Right cardiac atrium (tissue), 5 donors: ENCODE measurements around the gene GRIP1. TPM values are rescaled to one million over a fixed set of nuclear protein-coding genes. Genes with fewer than 3 reads are reported as not detected.

ENCODE experiments used
- ATAC-seq, 2 donors: fragments of 200-7000 bp; cut with Tn5 transposase; one replicate each; pipeline versions ENCODE4 v1.8.0 to v1.9.1; 2020; ENCODE audit warnings: moderate library complexity in 2 of 2, mild to moderate bottlenecking in 1 of 2
- DNase-seq, 3 donors: peaks; one replicate each; pipeline ENCODE4 v3.0.0-alpha.2; 2020
- H3K27ac ChIP-seq: one replicate; pipeline ENCODE4 v1.5.1; 2013; ENCODE audit warnings: mild to moderate bottlenecking, low read length, control low read depth, moderate library complexity
- H3K27me3 ChIP-seq: one replicate; pipeline ENCODE4 v1.6.1; 2013; ENCODE audit not compliant: control insufficient read depth, insufficient read depth
- H3K4me1 ChIP-seq: one replicate; pipeline ENCODE4 v1.6.1; 2013; ENCODE audit warnings: low read length; ENCODE audit not compliant: control insufficient read depth, insufficient read depth
- H3K4me3 ChIP-seq: one replicate; pipeline ENCODE4 v1.5.1; 2013; ENCODE audit warnings: low read length, control low read depth
- H3K9me3 ChIP-seq: one replicate; pipeline ENCODE4 v1.6.1; 2013; ENCODE audit warnings: low read length; ENCODE audit not compliant: control insufficient read depth
- WGBS: extraction: QIAGEN DNeasy Blood & Tissue Kit; methylation state at CpG from one replicate; pipeline ENCODE4 v1.1.7; 2013; 5-methylcytosine and 5-hydroxymethylcytosine counted together
- intact Hi-C, 4 donors: fragments of 100-400 bp; cut with DNase I; formaldehyde crosslinking; loops; one replicate each; pipeline versions ENCODE4 v1.11.0 to v1.14.0; 2022 to 2023
- polyA plus RNA-seq: library from polyadenylated mRNA; stranded (reverse); fragments of 200-250 nt; gene quantifications from one replicate; pipeline ENCODE4 v1.2.3, GENCODE V29; 2013
- total RNA-seq, 4 donors: library from RNA; stranded (reverse); fragmentation: NEBNext Ultra II Directional; extraction: Animal tissue kit (Norgen Biotek cat#: 25700); gene quantifications; one replicate each; pipeline ENCODE4 v1.2.1, GENCODE V29; 2021
- donor health status: healthy with polysubstance abuse.
- donor health status: DM: no; HTN: yes; CAD: no.
- donor health status: DM: no; HTN: no; CAD: no.
- donor health status: DM: no; HTN: yes; CAD: no; lungs with severe emphysema.
- donor health status: DM: yes; HTN: yes; CAD: no.

GRIP1 gene
- total and polyA plus RNA-seq, 5 donors, result 2.3 to 25.7 (median 14.9) TPM

- ATAC-seq, result no peak
- H3K4me3 ChIP-seq, result no peak overlapping the region
- no peaks in the 10 kb centered on the region for H3K9me3 ChIP-seq
- H3K27me3 ChIP-seq, result no peaks in the 10 kb centered on the region
- DNase-seq, result no peak
- WGBS, result 43% methylated on average over 3 of the region's 3 CpGs
- no peaks in the 10 kb centered on the region for H3K4me1 ChIP-seq
- intact Hi-C loops, result no loop called here
- no peak overlapping the region for H3K27ac ChIP-seq
Observed at GRCh38 chr12:66713984-66714383, 35.1 kb upstream of the GRIP1 start.

- peaks cover 2% of the 10 kb centered on the region for H3K4me1 ChIP-seq
- no peak overlapping the region for H3K4me3 ChIP-seq
- no peak for DNase-seq
- no peak overlapping the region for H3K27ac ChIP-seq
- H3K9me3 ChIP-seq, result no peaks in the 10 kb centered on the region
- ATAC-seq, result no peak
- WGBS, result 73% methylated on average over 2 of the region's 2 CpGs
- H3K27me3 ChIP-seq, result no peaks in the 10 kb centered on the region
- intact Hi-C loops, result no loop called here
Observed at GRCh38 chr12:66709893-66710292, 31.0 kb upstream of the GRIP1 start.

- ATAC-seq, result no peak
- no peak overlapping the region for H3K4me3 ChIP-seq
- H3K27ac ChIP-seq, result no peak overlapping the region
- no peak for DNase-seq
- H3K4me1 ChIP-seq, result peaks cover 2% of the 10 kb centered on the region
- intact Hi-C loops, result no loop called here
- 79% methylated on average over 1 of the region's 1 CpG for WGBS
- no peaks in the 10 kb centered on the region for H3K9me3 ChIP-seq
- H3K27me3 ChIP-seq, result no peaks in the 10 kb centered on the region
Observed at GRCh38 chr12:66709457-66709773, 30.5 kb upstream of the GRIP1 start.

GRCh38 chr12:66708704-66709456 lies 30.0 kb upstream of the GRIP1 start:
- 32% methylated on average over 3 of the region's 3 CpGs for WGBS
- Histone ChIP-seq H3K4me1 (peaks cover 2% of the 10 kb centered on the region), H3K9me3 (no peaks in the 10 kb centered on the region), H3K27me3 (no peaks in the 10 kb centered on the region), H3K4me3 (no peak overlapping the region), H3K27ac (no peak overlapping the region)
- DNase-seq, result no peak
- intact Hi-C loops, result no loop called here
- no peak for ATAC-seq

- peaks cover 2% of the 10 kb centered on the region for H3K4me1 ChIP-seq
- no peaks in the 10 kb centered on the region for H3K27me3 ChIP-seq
- H3K9me3 ChIP-seq, result no peaks in the 10 kb centered on the region
- no peak overlapping the region for H3K27ac ChIP-seq
- DNase-seq, result no peak
- ATAC-seq, result peak in 1 of 2 donors; percentile 76
- WGBS, result 53% methylated on average over 4 of the region's 4 CpGs
- intact Hi-C loops, result no loop called here
- no peak overlapping the region for H3K4me3 ChIP-seq
Observed at GRCh38 chr12:66707002-66707697, 28.3 kb upstream of the GRIP1 start.

GRCh38 chr12:66699738-66700482 lies 21.0 kb upstream of the GRIP1 start:
- no peak overlapping the region for H3K4me3 ChIP-seq
- no peak overlapping the region for H3K27ac ChIP-seq
- intact Hi-C loops, result loop anchor here in 1 of 4 donors (10.0 kb wide), 1 partner anchor 425 kb away; no protein-coding TSS in a partner anchor
- DNase-seq (no peak), ATAC-seq (no peak)
- H3K9me3 ChIP-seq, result no peaks in the 10 kb centered on the region
- H3K27me3 ChIP-seq, result no peaks in the 10 kb centered on the region
- no peaks in the 10 kb centered on the region for H3K4me1 ChIP-seq
- WGBS, result 65% methylated on average over 4 of the region's 4 CpGs

- WGBS, result 67% methylated on average over 4 of the region's 4 CpGs
- Histone ChIP-seq H3K4me3 (no peak overlapping the region), H3K9me3 (no peaks in the 10 kb centered on the region), H3K27ac (no peak overlapping the region), H3K27me3 (no peaks in the 10 kb centered on the region), H3K4me1 (no peaks in the 10 kb centered on the region)
- DNase-seq, result no peak
- intact Hi-C loops, result loop anchor here in 1 of 4 donors (10.0 kb wide), 1 partner anchor 424 kb away; no protein-coding TSS in a partner anchor
- no peak for ATAC-seq
Observed at GRCh38 chr12:66698558-66698957, 19.7 kb upstream of the GRIP1 start.

- Histone ChIP-seq H3K4me1 (peaks cover 3% of the 10 kb centered on the region), H3K4me3 (no peak overlapping the region), H3K27me3 (no peaks in the 10 kb centered on the region), H3K9me3 (no peaks in the 10 kb centered on the region), H3K27ac (no peak overlapping the region)
- 71% methylated on average over 3 of the region's 3 CpGs for WGBS
- ATAC-seq, result no peak
- DNase-seq, result no peak
- intact Hi-C loops, result loop anchor here in 1 of 4 donors (10.0 kb wide), 1 partner anchor 423 kb away; no protein-coding TSS in a partner anchor
Observed at GRCh38 chr12:66697404-66697803, 18.5 kb upstream of the GRIP1 start.

GRCh38 chr12:66694666-66695613 lies 16.1 kb upstream of the GRIP1 start:
- Histone ChIP-seq H3K27ac (no peak overlapping the region), H3K4me1 (peaks cover 3% of the 10 kb centered on the region), H3K4me3 (no peak overlapping the region), H3K9me3 (no peaks in the 10 kb centered on the region), H3K27me3 (no peaks in the 10 kb centered on the region)
- intact Hi-C loops, result loop anchor here in 2 of 4 donors (5.0 to 10.0 kb wide), 2 partner anchors 167 to 420 kb away; no protein-coding TSS in a partner anchor
- DNase-seq (no peak), ATAC-seq (no peak)
- WGBS, result 55% methylated on average over 5 of the region's 5 CpGs

GRCh38 chr12:66693901-66694513 lies 15.1 kb upstream of the GRIP1 start:
- Histone ChIP-seq H3K9me3 (no peaks in the 10 kb centered on the region), H3K27me3 (no peaks in the 10 kb centered on the region), H3K27ac (no peak overlapping the region), H3K4me1 (peaks cover 3% of the 10 kb centered on the region), H3K4me3 (no peak overlapping the region)
- ATAC-seq, result peak; percentile 52 to 75
- 0% methylated on average over 1 of the region's 1 CpG for WGBS
- DNase-seq, result peak in 2 of 3 donors; percentile 15 to 38
- intact Hi-C loops, result loop anchor here in 2 of 4 donors (5.0 to 10.0 kb wide), 2 partner anchors 168 to 419 kb away; no protein-coding TSS in a partner anchor
